ENCODE results near the gene ZC3H7A.

Gene ZC3H7A

GRCh38 chr16:11806721-11807120, 9.7 kb upstream of the ZC3H7A start:
- no peak overlapping the region for H3K27ac ChIP-seq (ENCODE audit: low read depth, low read length, poor library complexity, severe bottlenecking)
- H3K36me3 ChIP-seq (ENCODE audit: insufficient read depth, low read length) = no peaks in the 10 kb centered on the region
- no peaks in the 10 kb centered on the region for H3K79me2 ChIP-seq (ENCODE audit: insufficient read depth, low read length)
- no peak overlapping the region for H3K4me2 ChIP-seq (ENCODE audit: low read length)
- H2AFZ ChIP-seq (ENCODE audit: low read length) = no peak overlapping the region
- no peak overlapping the region for H3K9ac ChIP-seq (ENCODE audit: low read length)
- peaks cover 4% of the 10 kb centered on the region; the same call in 1 of the 2 replicates for H3K27me3 ChIP-seq (ENCODE audit: insufficient read depth, low read length)
- no peak overlapping the region for H3K4me3 ChIP-seq (ENCODE audit: low read depth, low read length, poor library complexity, severe bottlenecking)
- H4K20me1 ChIP-seq (ENCODE audit: insufficient read depth, low read length) = no peaks in the 10 kb centered on the region
- peaks cover 11% of the 10 kb centered on the region for H3K4me1 ChIP-seq (ENCODE audit: insufficient read depth, low read length, severe bottlenecking)
- no peaks in the 10 kb centered on the region for H3K9me2 ChIP-seq (ENCODE audit: low read depth, low read length)
- no peaks in the 10 kb centered on the region for H3F3A ChIP-seq (ENCODE audit: insufficient read depth, low read length)
- no peaks in the 10 kb centered on the region for H3K9me3 ChIP-seq (ENCODE audit: low read length)
- no peak for TF ChIP-seq EZH2 (IDR thresholded peaks at IDR 0.05; ENCODE audit: borderline replicate concordance, low read length)

GRCh38 chr16:11805556-11805955, 8.5 kb upstream of the ZC3H7A start:
- H3K9me3 ChIP-seq (ENCODE audit: low read length) = no peaks in the 10 kb centered on the region
- H3K9me2 ChIP-seq (ENCODE audit: low read depth, low read length) = no peaks in the 10 kb centered on the region
- TF ChIP-seq, protein P1, sequence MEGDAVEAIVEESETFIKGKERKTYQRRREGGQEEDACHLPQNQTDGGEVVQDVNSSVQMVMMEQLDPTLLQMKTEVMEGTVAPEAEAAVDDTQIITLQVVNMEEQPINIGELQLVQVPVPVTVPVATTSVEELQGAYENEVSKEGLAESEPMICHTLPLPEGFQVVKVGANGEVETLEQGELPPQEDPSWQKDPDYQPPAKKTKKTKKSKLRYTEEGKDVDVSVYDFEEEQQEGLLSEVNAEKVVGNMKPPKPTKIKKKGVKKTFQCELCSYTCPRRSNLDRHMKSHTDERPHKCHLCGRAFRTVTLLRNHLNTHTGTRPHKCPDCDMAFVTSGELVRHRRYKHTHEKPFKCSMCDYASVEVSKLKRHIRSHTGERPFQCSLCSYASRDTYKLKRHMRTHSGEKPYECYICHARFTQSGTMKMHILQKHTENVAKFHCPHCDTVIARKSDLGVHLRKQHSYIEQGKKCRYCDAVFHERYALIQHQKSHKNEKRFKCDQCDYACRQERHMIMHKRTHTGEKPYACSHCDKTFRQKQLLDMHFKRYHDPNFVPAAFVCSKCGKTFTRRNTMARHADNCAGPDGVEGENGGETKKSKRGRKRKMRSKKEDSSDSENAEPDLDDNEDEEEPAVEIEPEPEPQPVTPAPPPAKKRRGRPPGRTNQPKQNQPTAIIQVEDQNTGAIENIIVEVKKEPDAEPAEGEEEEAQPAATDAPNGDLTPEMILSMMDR (IDR thresholded peaks at IDR 0.05; ENCODE audit: low read length) = no peak
- TF ChIP-seq EZH2 (IDR thresholded peaks at IDR 0.05; ENCODE audit: borderline replicate concordance, low read length) = no peak
- H2AFZ ChIP-seq (ENCODE audit: low read length) = no peak overlapping the region
- peaks cover 8% of the 10 kb centered on the region for H3K4me1 ChIP-seq (ENCODE audit: insufficient read depth, low read length, severe bottlenecking)
- H3K4me2 ChIP-seq (ENCODE audit: low read length) = no peak overlapping the region
- no peaks in the 10 kb centered on the region for H3K79me2 ChIP-seq (ENCODE audit: insufficient read depth, low read length)
- H3K27ac ChIP-seq (ENCODE audit: low read depth, low read length, poor library complexity, severe bottlenecking) = no peak overlapping the region
- H3K27me3 ChIP-seq (ENCODE audit: insufficient read depth, low read length) = peaks cover 4% of the 10 kb centered on the region; the same call in 1 of the 2 replicates
- H3F3A ChIP-seq (ENCODE audit: insufficient read depth, low read length) = no peaks in the 10 kb centered on the region
- no peak overlapping the region for H3K9ac ChIP-seq (ENCODE audit: low read length)
- H4K20me1 ChIP-seq (ENCODE audit: insufficient read depth, low read length) = no peaks in the 10 kb centered on the region
- H3K36me3 ChIP-seq (ENCODE audit: insufficient read depth, low read length) = no peaks in the 10 kb centered on the region
- no peak overlapping the region for H3K4me3 ChIP-seq (ENCODE audit: low read depth, low read length, poor library complexity, severe bottlenecking)

GRCh38 chr16:11801481-11802021, 4.5 kb upstream of the ZC3H7A start:
- no peaks in the 10 kb centered on the region for H4K20me1 ChIP-seq (ENCODE audit: insufficient read depth, low read length)
- peaks cover 30% of the 10 kb centered on the region for H3K4me1 ChIP-seq (ENCODE audit: insufficient read depth, low read length, severe bottlenecking)
- H3K4me2 ChIP-seq (ENCODE audit: low read length) = no peak overlapping the region
- TF ChIP-seq, protein P1 (IDR thresholded peaks at IDR 0.05; ENCODE audit: low read length) = no peak
- TF ChIP-seq EZH2 (IDR thresholded peaks at IDR 0.05; ENCODE audit: borderline replicate concordance, low read length) = no peak
- peaks cover 2% of the 10 kb centered on the region for H3K79me2 ChIP-seq (ENCODE audit: insufficient read depth, low read length)
- no peak overlapping the region for H2AFZ ChIP-seq (ENCODE audit: low read length)
- no peaks in the 10 kb centered on the region for H3K9me3 ChIP-seq (ENCODE audit: low read length)
- no peaks in the 10 kb centered on the region for H3K9me2 ChIP-seq (ENCODE audit: low read depth, low read length)
- no peaks in the 10 kb centered on the region for H3F3A ChIP-seq (ENCODE audit: insufficient read depth, low read length)
- peaks cover 2% of the 10 kb centered on the region; the same call in 1 of the 2 replicates for H3K36me3 ChIP-seq (ENCODE audit: insufficient read depth, low read length)
- no peak overlapping the region for H3K9ac ChIP-seq (ENCODE audit: low read length)
- no peak overlapping the region for H3K4me3 ChIP-seq (ENCODE audit: low read depth, low read length, poor library complexity, severe bottlenecking)
- H3K27me3 ChIP-seq (ENCODE audit: insufficient read depth, low read length) = peaks cover 4% of the 10 kb centered on the region; the same call in 1 of the 2 replicates
- no peak overlapping the region for H3K27ac ChIP-seq (ENCODE audit: low read depth, low read length, poor library complexity, severe bottlenecking)

DNA sequence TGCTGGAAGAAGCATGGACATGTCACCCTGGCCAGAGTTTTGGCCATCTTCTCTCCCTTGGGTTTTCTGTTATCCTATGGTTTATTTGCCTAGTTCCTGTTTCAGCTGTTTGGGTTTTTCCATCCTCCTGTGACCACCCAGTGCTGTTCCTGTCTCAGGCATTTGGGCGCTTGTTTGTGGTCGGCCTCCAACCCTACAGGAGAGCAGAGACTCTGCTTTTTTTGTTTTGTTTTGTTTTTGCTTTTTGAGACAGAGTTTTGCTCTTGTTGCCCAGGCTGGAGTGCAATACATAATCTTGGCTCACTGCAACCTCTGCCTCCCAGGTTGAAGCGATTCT, 3.3 kb upstream of the ZC3H7A start:
- Histone ChIP-seq H3K4me3 (ENCODE audit: low read depth, low read length, poor library complexity, severe bottlenecking) (peak overlapping the region; percentile 30), H3K27ac (ENCODE audit: low read depth, low read length, poor library complexity, severe bottlenecking) (no peak overlapping the region), H4K20me1 (ENCODE audit: insufficient read depth, low read length) (no peaks in the 10 kb centered on the region), H2AFZ (ENCODE audit: low read length) (no peak overlapping the region), H3K4me1 (ENCODE audit: insufficient read depth, low read length, severe bottlenecking) (peaks cover 40% of the 10 kb centered on the region), H3F3A (ENCODE audit: insufficient read depth, low read length) (no peaks in the 10 kb centered on the region), H3K36me3 (ENCODE audit: insufficient read depth, low read length) (peaks cover 3% of the 10 kb centered on the region; the same call in 1 of the 2 replicates), H3K9me2 (ENCODE audit: low read depth, low read length) (no peaks in the 10 kb centered on the region), H3K79me2 (ENCODE audit: insufficient read depth, low read length) (peaks cover 14% of the 10 kb centered on the region), H3K4me2 (ENCODE audit: low read length) (peak overlapping the region; percentile 54; the same call in 1 of the 2 replicates), H3K9ac (ENCODE audit: low read length) (peak overlapping the region; percentile 20; the same call in 1 of the 2 replicates), H3K9me3 (ENCODE audit: low read length) (no peaks in the 10 kb centered on the region), H3K27me3 (ENCODE audit: insufficient read depth, low read length) (peaks cover 4% of the 10 kb centered on the region; the same call in 1 of the 2 replicates)
- TF ChIP-seq, protein P1 (IDR thresholded peaks at IDR 0.05; ENCODE audit: low read length) = no peak
- no peak for TF ChIP-seq EZH2 (IDR thresholded peaks at IDR 0.05; ENCODE audit: borderline replicate concordance, low read length)

Data from OCI-LY1 (cell line).